Activated T-cell treated with anti-CD3 and anti-CD28 coated beads for 1 hour (primary cell): Measurements from ENCODE around the gene SEPTIN6.
A peak's percentile ranks its signal among the peaks of the same experiment; 100 is the strongest.

Experiments
- DNase-seq: peaks from one replicate; pipeline ENCODE4 v3.0.0-alpha.2; 2020; ENCODE audit warnings: low read depth

Gene SEPTIN6

GRCh38 chrX:119693040-119693995 lies at the start of gene SEPTIN6:
TSS of gene SEPTIN6 (minus strand) at chrX:119693168. CDS start at chrX:119693105, 63 bp downstream.
- peak; percentile 70 for DNase-seq

- no peak for DNase-seq
Measured at GRCh38 chrX:119738742-119739141, 45.8 kb upstream of the SEPTIN6 start.

GRCh38 chrX:119736206-119736764 lies 43.3 kb upstream of the SEPTIN6 start:
- no peak for DNase-seq

- DNase-seq: no peak
Measured at GRCh38 chrX:119735467-119735866, 42.5 kb upstream of the SEPTIN6 start.

GRCh38 chrX:119734897-119735339 lies 42.0 kb upstream of the SEPTIN6 start:
- DNase-seq: no peak

GRCh38 chrX:119729408-119730201 lies 36.6 kb upstream of the SEPTIN6 start:
- peak; percentile 49 for DNase-seq

- DNase-seq: no peak
Measured at GRCh38 chrX:119728487-119728886, 35.5 kb upstream of the SEPTIN6 start.

GRCh38 chrX:119726900-119727555 lies 34.1 kb upstream of the SEPTIN6 start:
- DNase-seq: no peak

GRCh38 chrX:119721926-119722325 lies 29.0 kb upstream of the SEPTIN6 start:
- no peak for DNase-seq

GRCh38 chrX:119721487-119721886 lies 28.5 kb upstream of the SEPTIN6 start:
- DNase-seq: no peak

- DNase-seq: no peak
Measured at GRCh38 chrX:119709630-119710029, 16.7 kb upstream of the SEPTIN6 start.

- DNase-seq: no peak
Measured at GRCh38 chrX:119708936-119709335, 16.0 kb upstream of the SEPTIN6 start.

- DNase-seq: no peak
Measured at GRCh38 chrX:119706616-119707015, 13.6 kb upstream of the SEPTIN6 start.

- DNase-seq: no peak
Measured at GRCh38 chrX:119698845-119699244, 5.9 kb upstream of the SEPTIN6 start.

- no peak for DNase-seq
Measured at GRCh38 chrX:119696251-119696890, 3.4 kb upstream of the SEPTIN6 start.

- DNase-seq: no peak
Measured at GRCh38 chrX:119695535-119696050, 2.6 kb upstream of the SEPTIN6 start.

- no peak for DNase-seq
Measured at GRCh38 chrX:119694601-119695534, 1.9 kb upstream of the SEPTIN6 start.

GRCh38 chrX:119693996-119694451 lies 1.1 kb upstream of the SEPTIN6 start:
- no peak for DNase-seq

GRCh38 chrX:119692191-119693039 lies 553 bp downstream of the SEPTIN6 start:
- peak; percentile 33 for DNase-seq
